Lower leg skin (tissue), 3 donors: ENCODE measurements around the gene C9.

Experiments
- CTCF ChIP-seq, 3 donors: fragments of 450-650 bp; IDR thresholded peaks; one replicate each; pipeline ENCODE4 v1.5.1; 2016; ENCODE audit warnings: antibody characterized with exemption in 3 of 3, mild to moderate bottlenecking in 3 of 3, moderate library complexity in 2 of 3
- POLR2A ChIP-seq, 2 donors: fragments of 450-650 bp; IDR thresholded peaks; one replicate each; pipeline ENCODE4 v1.6.1; 2016 to 2017; ENCODE audit warnings: antibody characterized with exemption in 2 of 2, mild to moderate bottlenecking in 1 of 2, moderate library complexity in 1 of 2

GRCh38 chr5:39361306-39361705, 3.0 kb downstream of the C9 start:
- no peak for TF ChIP-seq POLR2A (IDR thresholded peaks at IDR 0.05)
- TF ChIP-seq CTCF (IDR thresholded peaks at IDR 0.05), result no peak
